Stimulated activated CD8-positive, alpha-beta memory T cell treated with anti-CD3 and anti-CD28 coated beads, Interleukin-15, amount 100 ng/mL, for 48 hours (primary cell): ENCODE results near the gene PTPRF.
"Not testable (repeated sequence)": the region's sequence is repeated elsewhere in the genome, so short reads cannot be mapped to it uniquely, and the experiment has no call there.

ENCODE experiments used
- DNase-seq, 2 donors: peaks; one replicate each; pipeline ENCODE4 v3.0.0-alpha.2; 2020; ENCODE audit warnings: low read depth in 2 of 2

Gene PTPRF

DNA sequence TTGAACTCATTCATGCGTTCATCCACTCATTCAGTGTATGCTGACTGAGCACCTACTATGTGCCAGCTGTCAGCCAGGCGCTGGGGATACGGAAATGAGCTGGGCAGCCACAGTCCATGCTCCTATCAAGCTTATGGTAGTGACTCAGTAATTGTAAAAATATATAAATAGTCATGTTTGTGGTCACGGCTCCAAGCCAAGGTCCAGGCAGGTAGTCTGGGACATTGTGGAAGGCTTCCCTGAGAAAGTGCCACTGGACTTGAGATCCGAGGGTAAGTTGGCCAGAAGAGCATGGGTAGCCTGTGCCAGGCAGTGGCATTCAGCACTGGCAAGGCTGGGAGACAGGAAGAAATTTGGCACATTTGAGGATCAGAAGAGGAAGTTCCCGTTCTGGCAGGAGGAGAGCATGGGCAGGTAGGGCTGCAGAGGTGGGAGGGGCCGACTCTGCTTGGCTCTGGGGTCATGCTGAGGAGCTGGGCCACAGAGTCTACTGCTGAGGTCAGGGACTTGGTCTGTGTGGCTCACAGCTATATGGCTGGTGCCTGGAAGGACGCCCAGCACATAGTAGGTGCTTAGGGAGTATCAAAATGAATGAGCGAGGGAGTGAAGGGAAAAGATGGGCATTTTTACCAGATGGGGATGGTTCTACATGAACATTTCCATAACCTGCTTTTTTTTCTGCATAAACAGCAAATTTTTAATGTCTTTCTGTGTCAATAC, 6.9 kb downstream of the PTPRF start:
- no peak for DNase-seq

DNA sequence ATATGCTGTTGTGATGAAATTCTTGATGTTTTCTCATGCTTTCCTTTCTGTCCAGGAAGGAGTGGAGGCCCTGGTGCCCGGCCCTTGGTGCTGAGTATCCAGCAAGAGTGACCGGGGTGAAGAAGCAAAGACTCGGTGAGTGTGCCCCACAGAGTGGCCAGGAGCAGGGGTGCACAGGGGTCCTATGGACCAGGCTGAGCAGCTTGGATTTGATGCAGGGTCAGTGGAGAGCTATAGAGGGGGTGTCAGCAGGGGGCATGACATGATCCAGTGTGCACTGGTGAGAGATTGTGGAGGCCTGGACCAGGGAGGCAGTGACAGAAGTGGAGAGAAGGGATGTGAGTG, 7.4 kb downstream of the PTPRF start:
- DNase-seq = no peak

DNA sequence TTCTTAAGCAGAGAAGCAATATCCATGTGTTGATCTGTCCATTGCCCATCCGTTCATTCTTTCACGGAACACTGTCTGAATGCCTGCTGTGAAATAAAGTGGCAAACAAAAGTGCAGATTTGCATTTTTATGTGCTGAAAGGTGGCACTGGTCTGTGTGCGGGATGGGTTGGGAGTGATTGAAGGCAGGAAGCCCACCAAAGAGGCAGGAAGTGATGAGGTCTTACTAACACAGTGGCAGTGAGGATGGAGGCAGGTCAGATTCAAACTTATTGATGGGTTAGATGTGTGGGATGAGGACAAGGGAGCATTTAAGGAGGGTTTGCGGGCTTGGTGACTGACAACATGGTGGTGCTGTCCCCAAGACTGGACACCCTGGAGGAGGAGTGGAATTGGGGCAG, 8.3 kb downstream of the PTPRF start:
- DNase-seq = no peak

DNA sequence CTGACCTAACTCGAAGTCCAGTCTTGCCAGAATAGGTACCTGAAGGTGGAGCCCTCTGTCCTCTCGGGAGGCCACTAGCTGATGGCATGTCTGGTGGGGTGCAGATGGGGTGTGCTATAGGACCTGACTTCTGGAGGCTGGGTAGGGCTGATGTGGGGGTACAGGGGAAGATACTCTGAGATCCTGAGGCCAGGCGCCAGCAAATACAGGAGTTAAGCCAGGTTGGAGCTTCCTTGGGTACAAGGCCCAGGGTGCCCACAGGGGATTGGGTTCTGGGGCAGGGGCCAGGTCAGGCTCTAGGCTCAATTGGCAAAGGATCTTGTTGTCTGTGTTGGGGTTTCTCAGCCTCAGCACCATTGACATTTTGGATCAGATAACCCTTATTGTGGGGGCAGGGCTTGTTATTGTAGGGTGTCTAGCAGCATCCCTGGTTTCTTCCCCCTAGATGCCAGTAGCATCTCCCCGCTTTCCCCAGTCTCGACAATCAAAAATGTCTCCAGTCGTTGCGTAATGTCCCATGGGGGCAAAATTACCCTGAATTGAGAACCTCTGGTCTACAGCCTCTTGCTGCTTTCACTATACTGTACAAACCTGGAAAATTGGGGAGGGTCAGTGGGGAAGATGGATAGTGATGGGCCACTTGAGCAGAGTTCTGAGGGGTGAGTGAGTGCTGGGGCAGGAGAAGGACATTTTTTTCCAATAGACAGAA, 9.2 kb downstream of the PTPRF start:
- DNase-seq = no peak

DNA sequence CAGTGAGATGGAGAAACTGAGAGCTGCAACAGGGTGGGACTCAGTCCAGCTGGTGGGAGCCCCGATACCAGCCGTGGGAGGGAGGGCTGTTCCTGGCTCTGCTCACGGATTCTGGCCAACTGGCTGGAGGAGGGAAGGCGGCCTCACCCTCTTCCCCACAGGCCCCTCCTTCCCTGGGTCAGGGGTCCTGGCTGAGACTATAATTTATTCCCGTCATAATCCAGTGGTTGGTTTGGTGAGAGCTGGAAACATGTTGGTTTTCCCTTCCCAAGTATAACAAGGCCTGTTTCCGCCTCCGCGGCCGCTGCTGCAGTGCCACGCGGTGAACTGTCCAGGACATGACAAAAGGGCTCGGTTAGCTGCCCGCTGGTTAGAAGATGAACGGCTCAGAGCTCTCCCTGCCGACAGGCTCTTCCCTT, 10.0 kb downstream of the PTPRF start:
- no peak for DNase-seq

DNA sequence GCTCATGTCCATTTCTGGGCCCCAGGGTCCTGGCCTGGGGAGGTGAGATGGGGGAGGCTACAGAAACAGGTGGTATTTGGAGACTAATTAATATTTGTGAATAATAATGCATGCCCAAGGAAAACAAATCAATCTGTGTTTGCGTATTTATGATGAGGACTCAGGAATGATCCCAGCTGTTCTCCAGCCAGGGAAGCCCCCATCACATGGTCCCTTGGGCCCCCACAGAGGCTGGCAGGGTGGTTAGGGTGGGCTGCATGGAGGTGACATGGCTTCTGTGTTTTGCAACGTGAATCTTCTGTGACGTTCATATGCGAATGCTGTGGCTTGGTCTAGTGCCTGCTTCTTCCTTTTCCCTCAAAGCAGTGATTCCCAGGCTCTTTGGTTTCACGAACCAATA, 10.5 kb downstream of the PTPRF start:
- no peak for DNase-seq

DNA sequence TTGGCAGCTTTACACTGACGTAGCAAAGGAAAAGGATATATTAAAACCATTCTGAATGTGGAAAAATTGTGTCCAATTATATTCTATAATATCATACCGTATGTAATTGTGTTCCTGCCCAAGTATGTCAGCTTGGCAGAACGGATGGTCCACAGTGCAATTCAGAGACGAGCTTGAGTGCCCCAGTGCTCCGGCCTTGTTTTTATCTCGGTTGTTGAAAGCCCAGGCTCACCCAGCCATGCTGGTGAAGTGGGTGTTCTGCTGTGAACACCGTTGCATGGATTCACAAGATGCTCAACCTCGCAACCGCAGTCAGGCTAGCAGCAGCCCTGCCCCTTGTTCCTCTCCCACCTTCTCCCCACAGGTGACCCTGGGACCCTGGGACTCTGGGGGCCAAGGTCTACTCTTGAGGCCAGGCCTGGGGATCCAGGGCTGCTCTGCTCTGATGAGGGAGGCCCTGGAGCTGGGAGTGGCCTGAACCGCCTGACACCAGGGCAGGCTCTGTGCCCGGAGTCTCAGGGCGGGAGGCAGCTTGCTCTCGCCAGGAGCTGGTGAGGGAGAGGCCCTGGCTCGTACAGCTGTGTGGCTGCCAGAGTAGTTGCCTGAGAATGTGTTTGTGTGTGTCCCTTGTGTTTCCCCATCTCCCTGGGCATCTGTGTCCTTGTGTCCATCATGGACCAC, 11.2 kb downstream of the PTPRF start:
- DNase-seq = no peak

DNA sequence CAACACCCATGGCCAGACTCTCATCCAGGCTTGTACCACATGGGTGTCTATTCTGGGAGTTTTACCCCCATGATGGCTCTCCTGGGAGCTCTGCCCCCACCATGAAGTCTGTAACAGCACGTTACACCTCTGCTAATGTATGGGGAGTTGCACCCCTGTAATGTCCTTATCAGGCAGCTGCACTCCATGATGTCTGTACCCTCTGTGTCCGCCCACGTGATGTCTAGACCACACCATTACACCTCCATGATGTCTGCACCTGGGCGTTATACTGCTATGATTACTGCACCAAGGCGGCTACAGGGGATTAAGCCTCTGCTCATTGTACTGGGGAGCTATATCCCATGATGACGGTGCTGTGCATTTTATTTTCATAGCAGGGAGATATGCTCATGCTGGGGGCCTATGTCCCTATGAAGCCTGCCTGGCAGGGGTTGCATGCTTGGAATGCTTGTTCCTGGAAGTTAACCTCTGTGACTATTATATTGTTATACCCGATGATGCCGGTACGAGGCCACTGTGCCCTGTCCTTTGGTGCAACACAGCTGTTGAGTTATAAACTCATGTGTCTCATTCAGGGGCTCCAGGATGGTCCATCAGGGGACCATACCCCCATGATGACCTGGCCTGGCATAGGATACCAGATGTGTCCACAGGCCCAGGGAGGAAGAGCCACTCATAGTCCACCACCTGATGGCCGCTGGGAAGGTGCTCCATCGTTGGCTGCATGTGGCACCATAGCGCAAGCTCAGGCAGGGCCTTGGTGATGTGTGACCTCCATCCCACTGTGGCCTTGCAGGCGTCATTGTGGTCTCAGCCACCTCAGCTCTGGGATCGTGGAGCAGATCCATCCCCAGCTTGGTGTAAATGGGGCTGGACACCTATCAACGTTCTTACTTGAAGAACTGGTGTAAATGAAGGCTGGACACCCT, 12.1 kb downstream of the PTPRF start:
- DNase-seq = no peak

DNA sequence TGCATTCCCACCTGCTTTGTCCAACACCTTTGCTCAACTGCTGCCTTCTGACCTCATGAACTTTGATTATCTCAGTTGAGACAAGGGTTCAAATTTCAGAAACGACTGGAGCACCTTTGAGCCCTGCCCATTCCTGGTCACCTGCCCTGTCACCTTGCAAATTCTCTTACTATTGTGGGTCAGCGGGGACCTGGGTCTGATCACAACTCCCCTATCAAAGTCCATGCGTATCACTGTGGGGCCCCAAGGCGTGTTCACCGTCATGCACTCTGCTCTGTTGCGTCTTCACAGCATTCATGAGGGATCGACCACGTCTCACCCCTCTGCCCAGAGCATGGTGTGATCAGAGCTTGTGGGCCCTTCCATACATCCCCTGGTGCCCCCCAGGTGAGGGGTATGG, 12.9 kb downstream of the PTPRF start:
- no peak for DNase-seq

DNA sequence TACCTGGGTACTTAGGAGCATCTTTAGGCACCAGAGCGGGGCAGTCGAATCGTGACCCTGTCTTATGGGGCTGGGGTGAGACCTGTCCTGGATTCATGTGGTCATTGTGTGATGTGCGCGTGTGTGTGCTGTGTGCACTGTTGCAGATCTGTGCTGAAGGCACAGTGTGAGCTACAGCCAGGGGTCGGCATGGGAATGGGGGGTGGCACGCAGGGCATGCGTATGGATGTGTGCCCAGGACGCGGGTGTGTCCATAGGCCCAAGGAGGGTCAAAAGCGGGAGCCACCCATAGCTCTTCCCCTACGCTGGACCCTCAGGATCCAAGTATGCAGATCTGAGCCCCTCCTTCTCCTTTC, 14.6 kb downstream of the PTPRF start:
- DNase-seq = no peak

DNA sequence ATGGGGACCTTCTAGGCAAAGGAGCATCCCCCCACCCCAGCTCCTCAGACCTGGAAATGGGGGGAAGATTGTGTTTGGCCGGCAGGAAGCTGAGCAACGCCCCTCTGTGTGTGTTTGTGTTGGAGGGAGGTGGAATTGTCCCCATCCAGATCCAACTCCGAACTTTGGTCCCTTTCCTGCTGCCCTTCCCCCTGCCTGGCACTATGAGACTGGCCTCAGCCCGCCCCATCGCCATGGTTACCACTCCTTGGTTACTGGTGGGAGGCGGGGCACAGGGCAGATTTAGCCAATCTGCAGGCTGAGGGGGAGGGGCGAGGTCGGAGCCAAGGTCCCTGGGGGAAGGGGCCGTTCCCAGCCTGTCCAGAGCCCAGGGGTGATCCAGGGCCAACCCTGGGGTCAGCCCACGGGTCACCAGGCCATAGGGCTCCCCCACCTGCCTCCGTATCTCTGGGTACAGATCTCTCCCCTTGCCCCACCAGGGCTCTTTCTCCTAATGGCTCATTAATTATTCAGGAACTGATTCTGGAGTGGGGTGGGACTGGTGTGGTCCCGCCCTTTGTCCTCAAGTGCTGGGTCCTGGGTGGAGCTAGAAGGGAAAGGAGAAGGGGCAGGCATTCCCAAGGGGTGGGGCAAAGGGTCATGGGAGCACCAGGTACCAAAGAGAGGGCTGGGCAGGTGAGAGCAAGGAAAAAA, 15.2 kb downstream of the PTPRF start:
- DNase-seq = no peak

DNA sequence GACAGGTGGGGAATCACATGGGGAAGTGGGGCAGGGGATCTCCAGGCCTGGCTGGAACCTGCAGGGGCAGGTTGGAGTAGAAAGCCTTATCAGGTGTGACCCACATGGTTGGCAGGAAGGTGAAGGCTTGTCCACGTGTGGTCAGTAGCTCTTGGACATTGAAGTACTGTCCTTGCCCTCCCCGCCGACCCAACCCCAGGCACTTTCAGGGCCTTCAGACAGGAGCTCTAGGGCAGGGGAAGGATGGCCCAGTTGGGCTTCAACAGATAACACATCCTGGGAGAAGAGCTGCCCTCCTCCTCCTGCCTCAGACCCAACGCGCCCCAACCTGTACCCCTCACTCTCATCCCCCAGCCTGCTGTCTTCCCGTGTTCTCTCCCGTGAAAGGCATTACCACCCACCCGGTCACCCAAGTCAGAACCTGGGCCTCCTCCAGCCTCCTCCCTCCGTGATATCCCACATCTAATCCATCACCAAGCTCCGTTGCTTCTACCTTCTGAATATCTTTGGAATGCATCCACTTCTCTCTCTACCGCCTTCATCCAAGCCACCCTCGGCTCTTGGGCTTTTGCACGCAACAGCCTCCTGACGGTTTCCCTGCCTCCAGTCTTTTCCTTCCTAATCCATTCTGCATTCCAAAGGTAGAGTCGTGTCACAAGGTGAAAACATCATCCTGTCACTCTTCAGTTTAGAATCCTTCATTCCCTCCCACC, 15.9 kb downstream of the PTPRF start:
- DNase-seq = no peak

DNA sequence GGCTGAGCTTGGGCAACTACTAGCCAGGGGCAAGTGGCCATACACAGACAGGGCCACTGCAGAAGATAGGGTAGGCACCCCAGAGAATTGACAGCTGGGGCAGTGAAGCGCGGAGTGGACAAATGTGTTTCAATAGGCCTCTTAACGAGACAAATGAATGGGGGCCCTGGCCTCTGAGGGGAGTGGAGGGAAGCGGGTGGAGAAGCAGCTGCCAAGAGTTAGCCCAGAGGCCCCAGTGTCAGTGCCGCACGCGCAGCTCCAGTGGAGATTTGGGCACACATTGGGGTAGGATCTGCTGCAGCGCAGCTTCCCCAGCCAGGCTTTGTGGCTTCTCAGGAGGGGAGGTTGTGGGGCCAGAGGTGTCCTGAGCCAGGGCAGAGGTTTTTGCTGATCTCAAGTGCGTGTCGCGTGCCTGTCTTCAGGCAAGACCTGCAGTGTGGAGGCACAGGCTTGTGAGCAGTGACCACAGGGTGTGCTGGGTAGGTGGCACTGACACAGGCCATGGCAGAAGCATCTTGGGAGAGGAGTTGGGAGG, 16.9 kb downstream of the PTPRF start:
- DNase-seq = no peak

DNA sequence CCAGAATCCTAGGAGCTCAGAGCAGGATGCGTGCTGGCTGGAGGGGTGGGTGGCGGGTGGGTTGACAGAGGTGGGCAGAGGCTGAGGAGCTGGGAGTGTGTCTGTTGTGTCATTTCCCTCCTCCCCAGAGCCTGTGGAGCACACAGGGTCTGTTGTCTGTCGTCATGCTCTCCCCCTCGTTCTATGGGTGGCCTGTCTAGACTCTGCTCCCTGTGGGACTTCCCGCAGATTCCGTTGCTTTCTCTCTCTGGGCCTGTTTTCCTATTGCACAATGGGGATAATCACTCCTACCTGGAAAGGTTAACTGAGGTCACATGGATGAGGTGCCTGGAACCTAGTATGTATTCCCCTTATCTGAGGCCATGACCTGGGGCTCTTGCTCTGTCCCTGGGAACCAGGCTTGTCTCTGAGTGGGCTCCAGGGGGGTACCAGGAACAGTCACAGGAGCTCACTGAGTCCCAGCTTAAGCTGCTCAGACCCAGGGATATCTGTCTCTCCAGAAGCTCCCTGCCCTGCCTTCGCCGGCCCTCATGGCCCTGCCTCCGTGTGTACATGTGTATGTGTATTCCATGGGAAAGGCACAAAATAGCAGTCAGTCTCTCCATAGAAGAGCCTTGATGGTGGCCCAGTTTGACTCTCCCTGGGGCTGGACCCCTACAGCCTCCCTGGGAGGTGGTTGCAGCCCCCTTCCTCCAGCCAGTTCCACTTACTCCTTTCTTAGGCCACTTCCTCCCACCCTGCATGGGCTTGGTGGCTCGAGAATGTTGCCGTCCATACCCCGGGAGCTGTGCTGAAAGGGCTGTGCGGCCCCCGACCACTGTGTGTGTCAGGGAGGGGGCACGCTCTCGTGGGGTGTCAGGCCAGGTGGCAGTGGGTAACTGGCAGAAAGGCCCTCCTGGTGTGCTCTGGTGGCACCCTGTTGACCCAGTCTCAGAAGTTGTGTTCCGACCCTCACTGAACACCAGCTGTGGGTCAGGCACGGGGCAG, 17.9 kb downstream of the PTPRF start:
- no peak for DNase-seq

DNA sequence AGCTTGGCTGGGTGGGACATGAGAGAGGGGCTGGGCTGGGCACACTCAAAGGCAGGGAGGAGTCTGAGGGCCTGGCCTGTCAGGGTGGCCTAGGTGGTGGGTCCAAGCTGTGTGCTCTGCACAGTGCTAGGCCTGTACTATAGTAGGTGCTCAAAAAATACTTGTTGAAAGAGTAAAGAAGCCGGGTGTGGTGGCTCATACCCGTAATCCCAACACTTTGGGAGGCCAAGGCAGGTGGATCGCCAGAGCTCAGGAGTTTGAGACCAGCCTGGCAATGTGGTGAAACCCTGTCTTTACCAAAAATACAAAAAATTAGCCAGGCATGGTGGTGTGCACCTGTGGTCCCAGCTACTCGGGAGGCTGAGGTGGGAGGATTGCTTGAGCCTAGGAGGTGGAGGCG, 18.7 kb downstream of the PTPRF start:
- not testable (repeated sequence) for DNase-seq

DNA sequence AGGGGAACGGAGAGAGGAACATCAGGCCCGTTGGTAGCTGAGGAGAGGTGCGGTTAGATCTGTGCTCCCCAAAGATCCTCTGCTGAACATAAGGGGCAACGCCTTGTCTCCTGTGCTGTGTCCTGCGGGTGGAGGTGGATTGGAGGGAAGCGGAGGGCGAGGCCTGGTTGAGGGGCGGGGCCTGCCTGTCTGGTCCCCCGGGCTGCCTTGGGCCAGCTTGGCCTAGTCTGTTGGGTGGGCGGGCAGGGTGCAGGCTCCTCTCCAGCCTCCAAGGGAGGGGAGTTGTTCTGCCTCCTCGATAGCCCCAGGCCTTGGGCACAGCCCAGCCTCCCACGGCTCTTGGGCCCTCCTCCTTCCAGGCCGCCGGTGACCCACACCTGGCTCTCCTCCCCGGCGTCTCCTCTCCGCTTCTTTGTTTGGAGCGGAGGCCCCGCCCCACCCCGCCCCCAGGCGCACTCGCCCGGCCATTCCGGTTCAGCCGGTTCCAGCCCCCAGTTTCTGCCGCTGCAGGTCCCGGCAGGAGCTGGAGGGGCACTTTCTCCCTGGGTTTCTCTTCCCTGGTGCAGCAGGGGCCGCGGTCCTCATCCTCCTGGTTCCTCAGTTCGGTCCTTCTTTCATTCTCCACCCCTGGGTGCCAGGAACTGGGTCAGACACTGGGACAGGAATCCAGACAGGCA, 19.4 kb downstream of the PTPRF start:
- no peak for DNase-seq

DNA sequence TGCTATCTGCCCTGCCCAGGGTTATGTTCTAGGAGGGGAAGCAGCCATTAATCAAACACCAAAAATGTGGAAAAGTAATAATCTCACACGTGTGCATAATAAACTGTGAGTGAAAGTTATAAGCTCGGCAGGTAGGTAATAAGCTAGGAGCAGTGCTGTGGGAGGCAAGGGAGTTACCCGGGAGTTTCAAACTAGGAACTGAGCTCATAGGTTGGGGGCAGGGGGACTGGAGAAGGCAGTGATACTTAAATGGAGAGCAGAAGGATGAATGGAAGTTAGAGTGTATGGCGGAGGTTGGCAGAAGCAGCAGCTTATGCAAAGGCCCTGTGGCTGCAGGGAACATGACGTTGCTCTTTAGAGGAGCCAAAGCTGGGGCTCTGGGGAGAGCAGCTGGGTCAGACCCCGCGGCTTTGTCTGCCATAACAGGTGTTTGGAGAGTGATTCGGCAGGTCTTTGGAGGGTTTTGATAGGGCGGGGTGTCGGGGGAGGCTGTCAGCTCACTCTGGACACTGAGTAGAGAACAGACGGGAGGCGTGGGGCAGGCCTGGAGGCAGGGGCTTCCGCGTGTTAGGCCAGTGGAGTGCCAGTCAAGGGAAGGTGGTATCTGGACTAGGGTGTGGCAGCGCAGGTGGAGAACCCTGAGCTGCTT, 20.0 kb downstream of the PTPRF start:
- DNase-seq = no peak

DNA sequence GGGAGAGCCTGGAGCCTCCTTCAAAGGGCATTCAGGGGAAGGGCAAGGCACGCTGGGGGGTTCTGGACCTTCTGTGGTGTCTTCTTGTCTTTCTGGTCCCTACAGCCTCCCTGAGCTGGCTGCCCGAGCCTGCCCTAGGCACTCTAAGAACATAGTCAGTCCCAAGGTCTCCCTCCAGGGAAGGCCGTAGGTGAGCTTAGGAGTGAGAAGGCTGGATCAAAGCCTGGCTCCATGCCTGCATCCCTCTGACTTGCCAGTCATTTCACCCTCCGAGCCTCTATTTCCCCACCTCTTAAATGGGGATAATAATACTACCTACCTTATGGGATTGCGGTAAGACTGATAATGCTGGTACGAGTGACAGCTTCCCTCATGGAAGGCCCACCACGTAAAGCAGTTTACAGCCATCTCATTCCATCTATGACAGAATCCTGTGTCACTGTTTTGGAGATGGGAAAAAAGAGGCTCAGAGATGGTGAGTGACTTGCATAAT, 20.8 kb downstream of the PTPRF start:
- DNase-seq = no peak
